ENCODE measurements around the gene SEMA3E.
"Not testable (repeated sequence)": the region's sequence is repeated elsewhere in the genome, so short reads cannot be mapped to it uniquely, and the experiment has no call there.

SEMA3E gene

DNA sequence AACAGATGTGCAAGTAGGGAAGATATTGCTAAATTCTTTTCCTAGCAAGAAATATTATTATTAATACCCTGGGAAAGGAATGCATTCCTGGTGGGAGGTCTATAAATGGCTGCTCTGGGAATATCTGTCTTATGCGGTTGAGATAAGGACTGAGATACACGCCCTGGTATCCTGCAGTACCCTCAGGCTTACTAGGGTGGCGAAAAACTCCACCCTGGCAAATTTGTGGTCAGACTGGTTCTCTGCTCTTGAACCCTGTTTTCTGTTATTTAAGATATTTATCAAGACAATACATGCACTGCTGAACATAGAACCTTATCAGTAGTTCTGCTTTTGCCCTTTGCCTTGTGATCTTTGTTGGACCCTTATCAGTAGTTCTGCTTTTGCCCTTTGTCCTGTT lies 96.4 kb downstream of the SEMA3E start:
- not testable (repeated sequence) for DNase-seq (ENCODE audit: low spot score)

DNA sequence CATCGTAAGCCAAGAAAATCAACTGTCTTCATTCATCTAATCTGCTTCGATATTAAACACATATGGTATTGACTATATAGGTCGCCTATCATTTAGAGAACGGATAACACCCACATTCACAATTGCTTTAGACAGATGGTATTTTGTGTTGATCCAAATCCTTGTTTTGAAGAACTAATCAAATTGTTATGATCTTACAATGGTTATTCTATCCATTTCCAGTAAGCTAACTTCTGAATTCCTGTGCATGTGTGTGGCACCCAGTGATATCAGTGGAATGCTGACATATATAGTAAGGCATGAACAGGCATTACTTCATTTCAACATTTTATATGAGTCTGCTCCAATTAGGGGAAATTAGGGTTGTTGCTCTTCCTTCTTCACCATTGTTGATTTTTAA lies 98.8 kb downstream of the SEMA3E start:
- no peak for DNase-seq (ENCODE audit: low spot score)

- DNase-seq (ENCODE audit: low spot score) = no peak
Observed at GRCh38 chr7:83548250-83548649, 100.7 kb downstream of the SEMA3E start.

- no peak for DNase-seq (ENCODE audit: low spot score)
Observed at GRCh38 chr7:83547526-83547925, 101.4 kb downstream of the SEMA3E start.

DNA sequence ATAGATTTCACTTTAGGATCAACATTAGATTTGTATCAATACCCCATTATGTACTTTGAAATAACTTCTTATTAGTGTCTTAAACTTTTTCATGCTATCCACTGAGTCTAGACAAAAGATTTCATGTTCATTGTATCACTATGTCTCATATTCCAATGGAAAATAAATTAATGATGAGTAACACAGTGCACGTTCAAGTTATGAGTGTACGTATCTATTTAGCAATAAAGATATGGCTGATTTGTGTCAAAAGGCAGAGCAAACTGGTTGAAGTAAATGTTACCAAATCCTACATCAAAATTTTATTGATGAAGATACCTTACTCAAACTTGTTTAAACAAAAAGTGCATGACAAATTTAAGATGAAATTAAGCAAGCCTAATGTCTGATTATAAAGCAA lies 102.4 kb downstream of the SEMA3E start:
- DNase-seq (ENCODE audit: low spot score) = no peak

DNA sequence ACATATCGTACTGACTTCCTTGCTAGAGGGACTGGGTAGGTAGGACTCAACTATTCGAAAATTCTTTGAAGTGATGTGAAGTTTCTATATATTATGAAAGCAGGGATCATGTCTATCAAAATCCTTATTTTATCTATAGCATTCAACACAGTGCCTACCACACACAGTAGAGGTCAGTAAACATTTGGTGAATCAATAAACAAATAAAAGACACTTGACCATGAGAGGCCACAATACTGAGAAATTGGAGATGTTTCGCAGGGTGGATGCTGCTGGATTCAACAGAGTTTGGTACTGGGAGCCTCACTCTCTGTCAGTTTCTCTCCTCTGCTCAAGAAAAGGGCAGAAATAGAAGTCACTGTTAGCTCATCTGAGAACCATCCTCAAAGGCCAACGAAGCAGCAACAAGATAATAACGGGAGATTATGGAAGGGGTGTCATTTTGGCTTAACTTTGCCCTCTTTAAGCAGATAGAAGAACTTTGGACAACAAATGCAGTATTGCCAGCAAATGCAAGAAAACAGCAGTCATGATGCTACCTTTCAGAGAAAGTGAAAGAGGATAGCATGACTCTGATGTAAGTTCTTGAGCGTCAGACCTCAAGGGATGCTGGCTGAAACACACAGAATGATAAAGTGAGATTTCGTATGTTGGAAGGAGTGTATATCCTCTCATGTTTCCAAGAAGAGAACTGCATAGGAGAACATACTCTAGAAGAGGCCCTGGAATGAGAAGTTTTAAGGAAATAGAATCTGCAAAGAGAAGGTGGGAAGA lies 107.6 kb downstream of the SEMA3E start:
- DNase-seq (ENCODE audit: low spot score) = no peak

DNA sequence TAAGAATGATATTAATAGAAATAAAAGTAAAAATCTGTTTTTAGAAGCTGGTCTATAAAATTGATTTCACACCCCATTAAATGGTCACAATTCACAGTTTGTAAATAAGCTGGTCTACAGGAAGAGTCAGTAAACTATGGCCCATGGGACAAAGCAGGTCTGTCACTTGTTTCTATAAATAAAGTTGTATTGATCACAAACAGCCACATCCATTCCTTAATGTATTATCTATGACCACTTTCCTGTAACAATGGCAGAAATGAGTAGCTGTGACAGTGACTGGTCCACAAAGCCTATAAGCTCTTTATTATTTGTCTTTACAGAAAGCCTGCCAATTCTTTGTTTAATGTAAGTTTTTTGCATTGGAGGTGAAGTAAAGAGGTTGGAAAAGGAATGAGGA lies 114.5 kb downstream of the SEMA3E start:
- DNase-seq (ENCODE audit: low spot score) = no peak

DNA sequence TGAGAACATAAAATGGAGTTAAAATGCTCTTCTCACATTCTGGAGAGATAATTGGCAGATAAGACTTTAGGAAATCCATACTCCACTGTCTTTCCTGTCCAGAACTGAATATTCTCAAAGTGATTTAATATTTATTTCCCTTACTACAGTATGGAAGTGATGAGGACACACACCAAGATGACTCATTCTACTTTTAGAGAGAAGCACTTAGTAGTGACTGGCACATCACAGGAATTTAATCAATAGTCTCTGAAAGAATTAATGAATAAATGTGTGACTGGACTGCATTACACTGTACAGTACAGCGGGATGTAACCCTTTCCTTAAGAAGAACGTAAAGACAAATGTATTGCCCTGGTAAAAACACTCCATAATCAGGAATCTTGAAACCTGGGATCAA lies 116.7 kb downstream of the SEMA3E start:
- DNase-seq (ENCODE audit: low spot score) = no peak

DNA sequence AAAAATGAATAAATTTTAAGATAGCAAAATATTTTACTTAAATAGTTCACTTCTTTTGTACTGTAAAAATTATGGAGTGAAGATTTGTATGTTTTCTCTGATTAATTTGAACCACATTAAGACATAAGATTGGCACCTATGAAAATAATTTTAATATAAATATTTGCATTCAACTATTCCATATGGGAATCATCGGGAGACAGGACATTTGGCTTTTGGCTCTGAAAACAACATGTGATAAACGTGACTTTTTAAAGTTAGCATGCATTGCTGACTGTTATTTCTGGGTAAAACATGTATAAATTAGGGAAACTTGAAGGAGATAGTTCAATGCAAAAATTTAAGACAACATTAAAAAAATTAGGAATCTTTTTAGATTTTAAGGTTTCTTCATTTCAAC lies 117.2 kb downstream of the SEMA3E start:
- DNase-seq (ENCODE audit: low spot score) = no peak

- no peak for DNase-seq (ENCODE audit: low spot score)
Observed at GRCh38 chr7:83528925-83529423, 120.0 kb downstream of the SEMA3E start.

- DNase-seq (ENCODE audit: low spot score) = no peak
Observed at GRCh38 chr7:83524277-83525075, 124.5 kb downstream of the SEMA3E start.

DNA sequence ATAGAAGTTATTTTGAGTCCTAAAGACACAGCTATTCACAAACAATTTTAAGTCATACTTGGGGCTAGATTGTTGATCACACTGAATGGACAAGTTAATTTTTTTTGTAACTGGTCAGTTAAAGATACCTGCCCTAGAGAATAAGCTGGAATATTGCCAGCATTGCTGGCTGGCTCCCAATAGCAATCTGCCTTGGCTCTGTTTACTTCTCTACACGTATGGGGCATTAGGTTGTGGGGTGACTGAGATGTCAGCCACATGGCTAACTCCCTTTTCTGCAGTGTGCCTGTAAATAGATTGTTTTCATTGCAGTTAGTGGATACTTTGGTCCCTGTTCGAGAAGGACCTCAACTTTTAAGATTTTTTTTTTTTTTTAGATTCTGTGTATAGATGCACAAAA lies 128.2 kb downstream of the SEMA3E start:
- no peak for DNase-seq (ENCODE audit: low spot score)

GRCh38 chr7:83519240-83519639 lies 129.7 kb downstream of the SEMA3E start:
- no peak for DNase-seq (ENCODE audit: low spot score)

DNA sequence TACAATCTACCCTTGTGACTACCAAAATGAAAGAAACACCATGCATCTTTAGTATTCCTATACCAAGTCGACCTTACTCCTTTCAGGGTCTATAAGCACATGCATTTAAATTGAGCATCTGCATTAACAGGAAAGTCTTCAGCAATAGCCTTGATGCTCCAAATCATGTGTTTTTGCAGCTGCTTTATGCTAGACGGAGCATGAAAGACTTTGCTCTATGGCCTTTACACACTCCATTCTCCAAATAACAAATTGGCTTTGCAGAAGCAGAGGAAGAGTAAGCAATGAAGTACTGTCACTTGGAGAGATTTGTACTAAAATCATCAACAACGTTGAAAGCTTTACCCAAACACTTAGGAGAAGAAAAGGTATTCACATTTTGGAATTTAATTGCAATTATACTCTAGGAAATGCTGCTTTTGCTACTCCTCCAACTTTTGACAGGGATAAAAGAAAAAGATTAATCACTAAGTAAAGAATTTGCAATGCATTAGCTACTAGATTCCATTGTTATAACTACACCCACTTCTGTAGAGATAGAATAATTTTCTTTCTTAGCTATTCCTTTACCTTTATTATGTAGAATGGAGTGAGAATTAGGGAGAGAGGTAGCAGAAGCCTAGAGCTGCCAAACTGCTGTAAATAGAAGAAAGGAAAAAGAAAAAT lies 131.8 kb downstream of the SEMA3E start:
- no peak for DNase-seq (ENCODE audit: low spot score)

DNA sequence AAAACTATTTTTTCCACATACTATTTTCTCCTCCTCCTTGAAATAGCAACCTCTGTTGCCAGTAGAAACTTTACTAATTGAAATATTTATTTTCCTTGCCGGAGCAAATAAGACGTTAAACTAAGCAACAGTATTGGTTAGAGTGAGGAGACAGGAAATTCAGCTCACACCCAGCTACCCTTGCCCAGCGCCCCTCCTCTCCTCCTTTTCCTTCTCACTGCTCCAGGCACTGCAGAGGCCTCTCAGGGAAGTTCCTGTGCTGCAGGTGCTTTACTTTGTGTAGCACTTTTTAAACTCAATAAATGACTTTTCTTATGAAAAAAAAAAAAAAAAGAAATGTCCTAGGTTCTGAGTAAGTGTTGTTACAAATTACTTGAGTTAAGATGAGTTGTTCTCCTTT lies 134.0 kb downstream of the SEMA3E start:
- DNase-seq (ENCODE audit: low spot score) = no peak

DNA sequence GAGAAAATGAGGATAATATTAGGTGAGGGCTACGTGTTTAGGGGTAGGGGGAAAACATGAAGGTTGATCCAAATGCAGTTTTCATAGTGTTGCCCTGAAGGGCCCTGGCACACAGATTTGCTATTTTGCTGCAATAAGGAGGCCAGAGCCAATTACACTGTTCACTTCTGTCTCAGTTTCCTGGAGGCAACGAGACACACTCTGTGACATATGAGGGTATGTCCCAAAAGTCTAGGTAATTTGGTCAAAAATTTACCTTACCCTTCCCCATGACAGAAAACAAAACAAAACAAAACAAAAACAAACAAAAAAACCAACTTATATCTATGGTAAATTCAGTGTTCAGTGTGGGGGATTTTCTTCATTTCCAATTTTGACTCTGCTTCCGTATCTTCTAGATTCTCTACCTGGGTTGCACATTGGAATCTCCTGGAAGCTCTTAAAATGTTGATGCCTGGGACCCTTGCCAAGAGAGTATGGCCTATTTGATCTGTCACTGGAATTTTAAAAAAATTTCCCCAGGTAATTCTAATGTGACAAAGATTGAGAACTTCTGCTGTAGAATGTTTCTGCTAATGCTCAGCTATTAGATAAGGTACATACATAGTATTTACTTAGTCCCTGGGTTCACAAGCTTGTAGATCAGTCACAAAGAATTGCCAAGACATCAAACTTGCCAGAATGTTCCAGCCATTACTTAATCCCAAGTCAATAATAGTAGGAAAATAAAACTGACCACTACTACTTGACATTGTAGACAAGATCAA lies 139.5 kb downstream of the SEMA3E start:
- no peak for DNase-seq (ENCODE audit: low spot score)

DNA sequence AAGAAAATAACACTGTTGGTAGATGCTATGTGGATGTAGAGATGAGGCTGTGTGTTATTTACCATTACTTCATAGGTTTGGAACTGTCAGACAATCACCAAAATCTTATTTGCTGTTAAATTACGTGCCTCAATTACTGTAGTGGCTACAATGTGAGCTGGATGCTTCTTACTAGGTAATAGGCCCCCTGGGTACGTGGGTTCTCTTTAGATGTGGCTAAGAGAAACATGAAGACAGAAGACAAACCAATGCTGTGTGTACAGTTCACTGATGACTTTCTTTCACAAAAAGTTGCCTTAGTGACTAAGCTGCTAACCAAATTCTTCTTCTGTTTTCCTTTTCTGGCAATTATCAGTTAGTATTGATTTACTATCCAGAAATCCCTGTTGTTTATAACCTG lies 144.6 kb downstream of the SEMA3E start:
- DNase-seq (ENCODE audit: low spot score) = no peak

DNA sequence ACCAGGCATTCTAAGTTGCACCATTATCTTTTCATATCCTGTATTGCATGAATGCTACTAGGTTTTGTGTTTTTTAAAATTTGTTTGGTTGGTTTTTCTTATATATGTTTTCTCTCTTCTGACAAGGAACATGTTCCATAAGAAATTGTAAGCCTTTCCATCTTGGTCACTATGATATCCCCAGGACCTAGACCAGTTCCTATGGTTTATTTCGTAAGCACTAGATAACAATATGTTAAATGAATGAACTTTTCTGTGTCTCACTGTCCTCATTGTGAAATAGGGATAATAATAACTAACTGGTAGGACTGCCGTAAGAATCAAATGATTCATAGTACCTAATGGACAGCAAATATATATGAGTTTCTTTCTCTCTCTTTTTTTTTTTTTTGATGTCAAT lies 146.3 kb downstream of the SEMA3E start:
- DNase-seq (ENCODE audit: low spot score) = no peak

GRCh38 chr7:83494683-83495082 lies 154.3 kb downstream of the SEMA3E start:
- no peak for DNase-seq (ENCODE audit: low spot score)

GRCh38 chr7:83492802-83493201 lies 156.1 kb downstream of the SEMA3E start:
- DNase-seq (ENCODE audit: low spot score) = no peak

- DNase-seq (ENCODE audit: low spot score) = no peak
Observed at GRCh38 chr7:83487801-83488200, 161.1 kb downstream of the SEMA3E start.

GRCh38 chr7:83486957-83487356 lies 162.0 kb downstream of the SEMA3E start:
- DNase-seq (ENCODE audit: low spot score) = no peak

Data from CD4-positive, alpha-beta T cell treated with Interleukin-2 at 100 ng/mL for 4 hours (primary cell).